HG03039 (cell line): ENCODE results near the gene UFD1.

Experiments
- ATAC-seq: cut with Tn5 transposase; IDR thresholded peaks from one replicate; pipeline ENCODE4 v1.9.1; 2021; ENCODE audit warnings: mild to moderate bottlenecking, moderate library complexity; ENCODE audit not compliant: unreplicated experiment

The UFD1 gene

GRCh38 chr22:19472233-19472632 lies 6.8 kb downstream of the UFD1 start:
- ATAC-seq, result no peak

DNA sequence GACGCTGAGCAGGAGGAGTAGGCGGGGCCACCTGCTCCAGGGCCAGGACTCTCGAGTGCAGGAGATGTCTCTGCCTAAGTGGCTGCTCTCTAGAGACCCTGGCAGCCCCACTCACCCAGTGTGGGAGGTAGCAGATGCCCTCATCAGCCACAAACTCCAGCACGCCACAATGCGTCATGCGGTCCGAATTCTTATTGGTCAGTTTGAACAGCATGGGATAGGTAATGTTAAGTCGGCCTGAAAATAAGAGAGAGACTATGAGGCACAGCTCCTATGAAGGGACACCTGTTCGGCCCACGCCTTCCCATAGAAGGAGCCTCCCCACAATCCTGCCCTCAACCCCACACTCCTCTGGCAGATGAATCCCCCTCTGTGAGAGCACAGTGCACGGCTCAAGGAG lies 7.4 kb downstream of the UFD1 start:
- no peak for ATAC-seq

- no peak for ATAC-seq
Observed at GRCh38 chr22:19470010-19470409, 9.0 kb downstream of the UFD1 start.

- no peak for ATAC-seq
Observed at GRCh38 chr22:19469421-19469820, 9.6 kb downstream of the UFD1 start.

GRCh38 chr22:19467912-19468311 lies 11.1 kb downstream of the UFD1 start:
- no peak for ATAC-seq

- ATAC-seq, result no peak
Observed at GRCh38 chr22:19466848-19467752, 11.9 kb downstream of the UFD1 start.

GRCh38 chr22:19466126-19466716 lies 12.8 kb downstream of the UFD1 start:
- ATAC-seq, result no peak

DNA sequence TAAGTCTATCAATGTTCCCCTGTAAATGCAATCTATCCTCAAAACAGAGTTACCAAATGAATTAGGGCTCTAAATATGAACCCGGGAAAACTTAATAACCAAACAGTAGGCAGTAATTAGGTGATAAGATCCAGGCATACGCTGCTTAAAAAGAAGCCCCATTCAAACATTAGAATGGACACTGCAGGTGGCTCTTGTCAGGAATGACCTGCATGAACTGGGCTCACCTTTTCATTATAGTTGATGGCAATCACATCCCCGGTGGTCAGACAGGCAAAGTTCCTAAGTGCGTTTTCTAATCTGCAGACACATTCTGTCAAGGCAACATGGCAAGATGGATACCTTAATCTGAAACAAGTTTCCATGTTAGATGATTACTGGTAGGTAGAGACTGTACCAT lies 14.0 kb downstream of the UFD1 start:
- no peak for ATAC-seq

GRCh38 chr22:19464546-19464945 lies 14.4 kb downstream of the UFD1 start:
- no peak for ATAC-seq

- no peak for ATAC-seq
Observed at GRCh38 chr22:19463491-19464469, 15.2 kb downstream of the UFD1 start.

- no peak for ATAC-seq
Observed at GRCh38 chr22:19463008-19463407, 16.0 kb downstream of the UFD1 start.

- ATAC-seq, result no peak
Observed at GRCh38 chr22:19461506-19461905, 17.5 kb downstream of the UFD1 start.

DNA sequence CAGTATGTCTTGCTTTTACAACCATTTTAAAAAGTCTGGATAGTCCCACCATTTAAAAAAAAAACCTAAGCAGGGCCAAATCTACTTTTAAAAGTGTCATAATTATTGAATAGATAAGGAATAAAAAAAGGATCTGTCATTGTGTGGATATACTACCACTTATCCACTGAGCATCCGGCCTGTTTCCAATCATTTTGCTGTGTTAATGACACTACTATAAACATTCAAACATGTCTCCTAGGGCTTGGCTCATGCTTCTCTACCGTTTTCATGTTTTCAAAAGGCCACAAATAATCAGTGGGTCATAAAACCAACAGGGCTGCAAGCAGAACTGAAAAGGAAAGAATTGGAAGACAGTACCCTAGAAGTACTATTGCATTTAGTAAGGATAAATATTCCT lies 19.0 kb downstream of the UFD1 start:
- no peak for ATAC-seq

DNA sequence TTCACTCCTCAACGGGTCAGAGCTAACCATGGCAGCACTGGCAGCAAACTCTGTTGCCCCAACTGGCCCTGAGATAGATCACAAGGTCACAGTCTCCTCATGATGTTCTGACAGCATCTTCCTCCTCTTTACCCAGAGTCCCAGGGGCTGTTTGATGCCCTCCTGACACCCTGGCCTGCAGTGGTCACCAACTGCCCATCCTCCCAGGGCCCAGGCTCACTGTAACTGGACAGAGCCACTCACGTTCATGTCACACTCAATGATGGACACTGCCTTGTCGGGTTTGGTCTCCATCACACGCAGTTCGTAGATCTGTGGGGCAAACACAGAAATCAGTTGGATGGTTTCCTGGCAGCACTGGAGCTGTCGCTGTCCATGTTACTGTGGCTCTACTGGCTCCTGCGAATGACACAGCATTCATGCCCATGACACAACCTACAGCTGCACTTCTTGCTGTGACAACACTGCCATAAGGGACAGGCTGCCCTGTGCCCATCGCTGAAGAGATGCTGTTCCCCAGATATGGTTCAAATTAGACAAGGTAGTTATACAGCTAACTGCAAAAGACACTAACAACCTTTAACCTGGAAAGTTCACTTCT lies 21.1 kb downstream of the UFD1 start:
- ATAC-seq, result no peak

- no peak for ATAC-seq
Observed at GRCh38 chr22:19456541-19456940, 22.5 kb downstream of the UFD1 start.

- ATAC-seq, result no peak
Observed at GRCh38 chr22:19455585-19456370, 23.2 kb downstream of the UFD1 start.

DNA sequence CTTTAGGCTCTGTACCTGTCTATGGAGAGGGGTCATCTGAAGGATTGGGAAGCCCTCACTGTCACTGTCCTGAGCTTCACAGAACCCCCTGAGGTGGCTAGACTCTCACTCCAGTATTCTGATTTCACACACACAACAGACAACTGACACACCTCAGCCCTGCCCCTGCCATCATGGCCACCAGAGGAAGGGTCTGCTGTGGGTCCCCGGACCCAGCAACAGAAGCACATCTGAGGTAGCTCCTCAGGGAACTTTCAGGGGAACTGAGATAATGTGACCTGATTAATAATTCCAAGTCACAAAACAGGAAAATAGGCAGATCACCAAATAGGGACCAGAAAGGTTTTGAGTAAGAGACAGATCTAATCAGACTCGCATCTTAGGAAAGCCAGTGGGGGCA lies 24.0 kb downstream of the UFD1 start:
- no peak for ATAC-seq

DNA sequence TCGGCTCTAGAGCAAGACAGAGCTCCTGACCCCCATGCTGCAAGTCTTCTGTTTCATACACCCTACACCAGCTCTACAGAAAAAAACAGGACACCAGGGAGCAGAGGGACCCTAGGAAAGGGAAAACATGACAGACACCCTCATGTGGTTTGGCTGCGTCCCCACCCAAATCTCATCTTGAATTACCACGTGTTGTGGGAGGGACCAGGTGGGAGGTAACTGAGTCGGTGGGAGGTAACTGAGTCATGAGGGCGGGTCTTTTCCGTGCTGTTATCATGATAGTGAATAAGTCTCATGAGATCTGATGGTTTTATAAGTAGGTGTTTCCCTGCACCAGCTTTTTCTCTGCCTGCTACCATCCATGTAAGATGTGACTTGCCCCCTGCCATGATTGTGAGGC lies 24.8 kb downstream of the UFD1 start:
- no peak for ATAC-seq

DNA sequence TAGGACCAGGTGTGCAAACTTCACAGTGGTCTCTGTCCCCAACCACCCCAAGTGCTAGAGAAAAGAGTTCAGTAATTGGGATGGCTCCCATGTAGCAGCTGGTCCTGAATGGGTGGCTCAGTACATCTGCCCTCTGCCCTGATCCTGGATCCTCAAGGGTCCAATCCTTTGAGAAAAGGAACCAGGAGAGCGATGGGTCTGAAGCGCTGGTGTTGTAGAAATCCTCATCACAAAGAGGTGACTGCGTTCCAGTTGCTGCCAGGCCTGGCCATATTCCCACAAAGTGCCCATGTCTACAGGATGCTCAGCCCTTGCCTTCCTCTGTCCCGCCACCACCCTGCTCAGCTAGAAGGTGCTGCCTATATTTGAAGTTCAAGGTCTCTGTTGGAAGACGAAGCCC lies 25.3 kb downstream of the UFD1 start:
- ATAC-seq, result no peak

GRCh38 chr22:19451570-19451969 lies 27.4 kb downstream of the UFD1 start:
- no peak for ATAC-seq
